GM18858 (cell line): ENCODE results near the gene MED13L.

Experiments
- ATAC-seq: cut with Tn5 transposase; IDR thresholded peaks from one replicate; pipeline ENCODE4 v1.9.1; 2021; ENCODE audit not compliant: unreplicated experiment

Gene MED13L

GRCh38 chr12:116099652-116100432, 177.7 kb downstream of the MED13L start:
- no peak for ATAC-seq

- ATAC-seq, result no peak
Observed at GRCh38 chr12:116096874-116097273, 180.6 kb downstream of the MED13L start.

GRCh38 chr12:116094475-116094874, 183.0 kb downstream of the MED13L start:
- no peak for ATAC-seq

- no peak for ATAC-seq
Observed at GRCh38 chr12:116093915-116094314, 183.6 kb downstream of the MED13L start.

- no peak for ATAC-seq
Observed at GRCh38 chr12:116092776-116093175, 184.7 kb downstream of the MED13L start.

GRCh38 chr12:116092162-116092561, 185.3 kb downstream of the MED13L start:
- ATAC-seq, result no peak

- ATAC-seq, result no peak
Observed at GRCh38 chr12:116091579-116091978, 185.9 kb downstream of the MED13L start.

- ATAC-seq, result no peak
Observed at GRCh38 chr12:116090516-116090915, 187.0 kb downstream of the MED13L start.

- no peak for ATAC-seq
Observed at GRCh38 chr12:116089080-116089479, 188.4 kb downstream of the MED13L start.

- no peak for ATAC-seq
Observed at GRCh38 chr12:116087962-116088361, 189.5 kb downstream of the MED13L start.

GRCh38 chr12:116087399-116087798, 190.1 kb downstream of the MED13L start:
- no peak for ATAC-seq

GRCh38 chr12:116080415-116080814, 197.1 kb downstream of the MED13L start:
- ATAC-seq, result no peak

- ATAC-seq, result no peak
Observed at GRCh38 chr12:116078396-116078795, 199.1 kb downstream of the MED13L start.

- no peak for ATAC-seq
Observed at GRCh38 chr12:116077431-116077830, 200.1 kb downstream of the MED13L start.

GRCh38 chr12:116076399-116076798, 201.1 kb downstream of the MED13L start:
- ATAC-seq, result no peak

- no peak for ATAC-seq
Observed at GRCh38 chr12:116074686-116075085, 202.8 kb downstream of the MED13L start.

- ATAC-seq, result no peak
Observed at GRCh38 chr12:116071555-116072230, 205.8 kb downstream of the MED13L start.

GRCh38 chr12:116070444-116070843, 207.0 kb downstream of the MED13L start:
- no peak for ATAC-seq

GRCh38 chr12:116069943-116070342, 207.6 kb downstream of the MED13L start:
- no peak for ATAC-seq

GRCh38 chr12:116068853-116069252, 208.6 kb downstream of the MED13L start:
- ATAC-seq, result no peak

- ATAC-seq, result no peak
Observed at GRCh38 chr12:116068371-116068770, 209.1 kb downstream of the MED13L start.

GRCh38 chr12:116067892-116068291, 209.6 kb downstream of the MED13L start:
- ATAC-seq, result no peak
